Activated CD4-positive, alpha-beta T cell treated with anti-CD3 and anti-CD28 coated beads for 36 hours (primary cell): ENCODE data around the gene KANK2. TPM values are rescaled to one million over a fixed set of nuclear protein-coding genes. Genes with fewer than 3 reads are reported as not detected.

Source experiments
- ATAC-seq: fragments of 200-7000 bp; cut with Tn5 transposase; one replicate; pipeline ENCODE4 v1.10.0; 2021; ENCODE audit warnings: mild to moderate bottlenecking, moderate library complexity
- CTCF ChIA-PET: fragments of 350-600 bp; sonication (Branson Sonifier 250); formaldehyde crosslinking; loops from one replicate; lab custom pipeline; 2021; ENCODE audit warnings: antibody characterized with exemption; lab: Charles Lee
- POLR2A ChIA-PET: fragments of 350-600 bp; sonication (Branson Sonifier 250); formaldehyde crosslinking; loops from one replicate; lab custom pipeline; 2021; ENCODE audit warnings: antibody characterized with exemption, inconsistent platforms; lab: Charles Lee
- DNase-seq: peaks from one replicate; pipeline ENCODE4 v3.0.0-alpha.2; 2020
- H3K27ac Mint-ChIP-seq: one replicate; pipeline ENCODE4 v1.8.0; 2021; ENCODE audit warnings: mixed read lengths
- H3K27me3 Mint-ChIP-seq: one replicate; pipeline ENCODE4 v1.8.0; 2021; ENCODE audit warnings: mixed read lengths
- H3K36me3 Mint-ChIP-seq: one replicate; pipeline ENCODE4 v1.8.0; 2021; ENCODE audit warnings: low read depth, mixed read lengths
- H3K4me1 Mint-ChIP-seq: one replicate; pipeline ENCODE4 v1.8.0; 2021; ENCODE audit warnings: mixed read lengths
- H3K4me3 Mint-ChIP-seq: one replicate; pipeline ENCODE4 v1.8.0; 2021; ENCODE audit warnings: mild to moderate bottlenecking, moderate library complexity, mixed read lengths
- H3K9me3 Mint-ChIP-seq: one replicate; pipeline ENCODE4 v1.8.0; 2021; ENCODE audit warnings: low read depth, mixed read lengths
- intact Hi-C, 2 experiments: fragments of 100-400 bp; cut with DNase I in 1 of 2; cut with micrococcal nuclease in 1 of 2; formaldehyde crosslinking; loops; one replicate each; pipeline versions ENCODE4 v1.14.2 to v1.15.1; 2022 to 2024; cut with DNase I, micrococcal nuclease
- total RNA-seq, 2 experiments: library from RNA; stranded (reverse); gene quantifications; one replicate each; pipeline ENCODE4 v1.2.3, GENCODE V29; 2021

Gene KANK2
- 1 to 10 TPM in 1 of 2 experiments, under 1 TPM in 1; 0.91 to 1.2 TPM for total RNA-seq

GRCh38 chr19:11197291-11198174 lies at the start of gene KANK2:
Gene KANK2 (minus strand): TSS chr19:11197545. CDS start chr19:11194511, 3,034 bp downstream.
- intact Hi-C loops = loop anchor here in 1 of 2 experiments (1.0 to 5.0 kb wide), 9 partner anchors 42 to 363 kb away; partner anchors contain the start of genes CARM1, PLPPR2, RAB3D and SPC24
- ATAC-seq = peak; percentile 92
- Mint-ChIP-seq H3K27ac (no peak within 1 kb of the TSS), H3K9me3 (no peaks in the 10 kb centered on the region), H3K36me3 (no peaks in the 10 kb centered on the region), H3K4me3 (peak within 1 kb of the TSS; percentile 53), H3K4me1 (peaks cover 7% of the 10 kb centered on the region), H3K27me3 (peaks cover 11% of the 10 kb centered on the region)
- ChIA-PET CTCF (interaction anchor here (0.7 to 1.0 kb wide), 2 partner anchors 46 to 186 kb away, joined by 3 read pairs; no protein-coding TSS in a partner anchor), POLR2A (interaction anchor here (0.6 kb wide), 1 partner anchor 362 kb away, joined by 3 read pairs; no protein-coding TSS in a partner anchor)
- DNase-seq = peak; percentile 88

GRCh38 chr19:11246941-11247340 lies 49.6 kb upstream of the KANK2 start:
- Mint-ChIP-seq H3K4me3 (no peak overlapping the region), H3K27me3 (peaks cover 11% of the 10 kb centered on the region), H3K9me3 (no peaks in the 10 kb centered on the region), H3K36me3 (no peaks in the 10 kb centered on the region), H3K27ac (no peak overlapping the region), H3K4me1 (peaks cover 5% of the 10 kb centered on the region)
- intact Hi-C loops = no loop called here
- ChIA-PET CTCF (no interaction called here), POLR2A (no interaction called here)
- ATAC-seq = no peak
- DNase-seq = no peak

GRCh38 chr19:11244846-11245589 lies 47.7 kb upstream of the KANK2 start:
- ATAC-seq = no peak
- DNase-seq = no peak
- peaks cover 5% of the 10 kb centered on the region for H3K4me1 Mint-ChIP-seq
- POLR2A ChIA-PET = no interaction called here
- H3K9me3 Mint-ChIP-seq = no peaks in the 10 kb centered on the region
- no peak overlapping the region for H3K4me3 Mint-ChIP-seq
- H3K36me3 Mint-ChIP-seq = no peaks in the 10 kb centered on the region
- CTCF ChIA-PET = interaction anchor here (0.7 kb wide), 1 partner anchor 15 kb away, joined by 3 read pairs; no protein-coding TSS in a partner anchor
- H3K27me3 Mint-ChIP-seq = peaks cover 14% of the 10 kb centered on the region
- intact Hi-C loops = no loop called here
- no peak overlapping the region for H3K27ac Mint-ChIP-seq

- H3K4me3 Mint-ChIP-seq = no peak overlapping the region
These were observed 46.4 kb upstream of the KANK2 start for GRCh38 chr19:11243798-11244169.

GRCh38 chr19:11242864-11243797 lies 45.8 kb upstream of the KANK2 start:
- H3K9me3 Mint-ChIP-seq = peaks cover 8% of the 10 kb centered on the region
- no peak overlapping the region for H3K4me3 Mint-ChIP-seq
- DNase-seq (peak; percentile 95), ATAC-seq (peak; percentile 100)
- ChIA-PET POLR2A (no interaction called here), CTCF (interaction anchor here (0.5 to 1.8 kb wide), 12 partner anchors 12 to 240 kb away, joined by 3 to 7 read pairs (median 4); no protein-coding TSS in a partner anchor)
- H3K27ac Mint-ChIP-seq = no peak overlapping the region
- H3K36me3 Mint-ChIP-seq = no peaks in the 10 kb centered on the region
- H3K4me1 Mint-ChIP-seq = peaks cover 5% of the 10 kb centered on the region
- H3K27me3 Mint-ChIP-seq = peaks cover 14% of the 10 kb centered on the region
- intact Hi-C loops = loop anchor here in 1 of 2 experiments (1.0 kb wide), 2 partner anchors 46 to 239 kb away; partner anchors contain the start of gene KANK2

More at GRCh38 chr19:11243798-11244169, 46.4 kb upstream of the KANK2 start:
- intact Hi-C loops = loop anchor here in 1 of 2 experiments (1.0 kb wide), 2 partner anchors 46 to 239 kb away; partner anchors contain the start of gene KANK2
- Mint-ChIP-seq H3K27ac (no peak overlapping the region), H3K9me3 (peaks cover 3% of the 10 kb centered on the region), H3K36me3 (no peaks in the 10 kb centered on the region), H3K4me1 (peaks cover 5% of the 10 kb centered on the region), H3K27me3 (peaks cover 14% of the 10 kb centered on the region)
- DNase-seq = no peak
- no peak for ATAC-seq
- CTCF ChIA-PET = interaction anchor here (0.5 to 1.8 kb wide), 11 partner anchors 11 to 239 kb away, joined by 3 to 7 read pairs (median 3); partner anchors contain the start of genes ODAD3 and PRKCSH
- POLR2A ChIA-PET = no interaction called here

GRCh38 chr19:11242025-11242424 lies 44.7 kb upstream of the KANK2 start:
- POLR2A ChIA-PET = no interaction called here
- intact Hi-C loops = no loop called here
- peaks cover 8% of the 10 kb centered on the region for H3K9me3 Mint-ChIP-seq
- DNase-seq = no peak
- ATAC-seq = no peak
- no peak overlapping the region for H3K27ac Mint-ChIP-seq
- CTCF ChIA-PET = interaction anchor here (0.6 to 1.8 kb wide), 4 partner anchors 48 to 271 kb away, joined by 3 to 7 read pairs (median 4); no protein-coding TSS in a partner anchor
- H3K4me3 Mint-ChIP-seq = no peak overlapping the region
- H3K36me3 Mint-ChIP-seq = no peaks in the 10 kb centered on the region
- peaks cover 5% of the 10 kb centered on the region for H3K4me1 Mint-ChIP-seq
- peaks cover 14% of the 10 kb centered on the region for H3K27me3 Mint-ChIP-seq

GRCh38 chr19:11240008-11240444 lies 42.7 kb upstream of the KANK2 start:
- ATAC-seq (no peak), DNase-seq (no peak)
- no peaks in the 10 kb centered on the region for H3K36me3 Mint-ChIP-seq
- intact Hi-C loops = no loop called here
- H3K27me3 Mint-ChIP-seq = peaks cover 8% of the 10 kb centered on the region
- peaks cover 8% of the 10 kb centered on the region for H3K9me3 Mint-ChIP-seq
- H3K27ac Mint-ChIP-seq = no peak overlapping the region
- ChIA-PET POLR2A (no interaction called here), CTCF (interaction anchor here (0.6 to 0.9 kb wide), 2 partner anchors 24 to 26 kb away, joined by 3 read pairs; no protein-coding TSS in a partner anchor)
- peaks cover 5% of the 10 kb centered on the region for H3K4me1 Mint-ChIP-seq
- H3K4me3 Mint-ChIP-seq = no peak overlapping the region

- Mint-ChIP-seq H3K27ac (no peak within 1 kb of the TSS), H3K36me3 (no peaks in the 10 kb centered on the region), H3K27me3 (peaks cover 8% of the 10 kb centered on the region), H3K9me3 (peaks cover 8% of the 10 kb centered on the region), H3K4me3 (no peak within 1 kb of the TSS), H3K4me1 (peaks cover 5% of the 10 kb centered on the region)
- DNase-seq = no peak
- intact Hi-C loops = no loop called here
- no peak for ATAC-seq
- POLR2A ChIA-PET = no interaction called here
- CTCF ChIA-PET = interaction anchor here (0.6 kb wide), 1 partner anchor 27 kb away, joined by 3 read pairs; no protein-coding TSS in a partner anchor
These were observed 42.1 kb upstream of the KANK2 start, which contains the start of gene ANGPTL8 for GRCh38 chr19:11239377-11240000. Gene ANGPTL8 (plus strand): TSS chr19:11239619. CDS start chr19:11239638, 19 bp downstream.

GRCh38 chr19:11238781-11239376 lies 41.5 kb upstream of the KANK2 start:
- Mint-ChIP-seq H3K4me3 (no peak overlapping the region), H3K27ac (no peak overlapping the region), H3K36me3 (no peaks in the 10 kb centered on the region), H3K9me3 (peaks cover 8% of the 10 kb centered on the region), H3K27me3 (peaks cover 8% of the 10 kb centered on the region), H3K4me1 (peaks cover 5% of the 10 kb centered on the region)
- intact Hi-C loops = no loop called here
- DNase-seq (no peak), ATAC-seq (no peak)
- POLR2A ChIA-PET = no interaction called here
- CTCF ChIA-PET = no interaction called here
